Measurements from ENCODE around the gene SLC66A2.

DNA sequence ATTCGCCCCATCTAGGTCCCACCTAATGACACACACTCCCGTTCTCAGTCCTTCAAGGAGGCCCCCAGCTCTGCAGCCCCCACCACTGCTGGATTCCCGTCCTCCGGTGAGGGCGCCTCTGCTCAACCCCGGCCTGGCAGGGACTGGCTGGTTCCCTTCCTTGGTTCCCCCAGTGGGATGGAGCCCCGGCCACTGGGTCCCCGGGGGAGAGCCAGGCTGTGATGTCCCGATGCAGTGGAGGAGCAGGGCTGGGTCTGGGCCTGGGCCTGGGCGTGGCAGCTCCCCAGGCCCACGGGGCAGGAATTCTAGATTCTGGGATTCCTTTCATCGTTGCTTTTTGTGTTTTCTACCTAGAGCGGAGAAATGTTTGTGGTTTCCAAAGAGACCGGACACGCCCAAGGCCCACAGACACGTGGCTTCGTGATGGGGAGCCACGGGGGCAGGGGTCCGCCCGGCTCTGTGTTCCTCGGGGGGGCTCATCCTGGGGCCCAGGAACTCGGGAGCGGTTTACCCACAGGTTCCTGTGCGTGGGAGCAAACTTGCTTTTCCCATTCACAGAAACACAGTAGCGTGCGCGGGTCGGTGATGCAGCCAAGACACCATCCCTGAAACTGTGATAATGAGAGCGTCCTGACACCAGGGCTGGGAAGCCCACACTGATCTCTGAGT, 67.0 kb downstream of the SLC66A2 start:
- no peak for TF ChIP-seq POLR2A (IDR thresholded peaks at IDR 0.05)
- no peak for TF ChIP-seq EP300 (IDR thresholded peaks at IDR 0.05; ENCODE audit: low read depth)
- TF ChIP-seq, protein P1, sequence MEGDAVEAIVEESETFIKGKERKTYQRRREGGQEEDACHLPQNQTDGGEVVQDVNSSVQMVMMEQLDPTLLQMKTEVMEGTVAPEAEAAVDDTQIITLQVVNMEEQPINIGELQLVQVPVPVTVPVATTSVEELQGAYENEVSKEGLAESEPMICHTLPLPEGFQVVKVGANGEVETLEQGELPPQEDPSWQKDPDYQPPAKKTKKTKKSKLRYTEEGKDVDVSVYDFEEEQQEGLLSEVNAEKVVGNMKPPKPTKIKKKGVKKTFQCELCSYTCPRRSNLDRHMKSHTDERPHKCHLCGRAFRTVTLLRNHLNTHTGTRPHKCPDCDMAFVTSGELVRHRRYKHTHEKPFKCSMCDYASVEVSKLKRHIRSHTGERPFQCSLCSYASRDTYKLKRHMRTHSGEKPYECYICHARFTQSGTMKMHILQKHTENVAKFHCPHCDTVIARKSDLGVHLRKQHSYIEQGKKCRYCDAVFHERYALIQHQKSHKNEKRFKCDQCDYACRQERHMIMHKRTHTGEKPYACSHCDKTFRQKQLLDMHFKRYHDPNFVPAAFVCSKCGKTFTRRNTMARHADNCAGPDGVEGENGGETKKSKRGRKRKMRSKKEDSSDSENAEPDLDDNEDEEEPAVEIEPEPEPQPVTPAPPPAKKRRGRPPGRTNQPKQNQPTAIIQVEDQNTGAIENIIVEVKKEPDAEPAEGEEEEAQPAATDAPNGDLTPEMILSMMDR (IDR thresholded peaks at IDR 0.05), result no peak
- no peak for TF ChIP-seq POLR2AphosphoS5 (IDR thresholded peaks at IDR 0.05)

All from transverse colon (tissue), 4 donors.